Gastroesophageal sphincter (tissue), 3 donors: ENCODE results near the gene NAV2.

Experiments
- POLR2A ChIP-seq, 2 donors: fragments of 450-650 bp; IDR thresholded peaks; one replicate each; pipeline ENCODE4 v1.6.1; 2017; ENCODE audit warnings: antibody characterized with exemption in 2 of 2, mild to moderate bottlenecking in 2 of 2, moderate library complexity in 1 of 2
- TF ChIP-seq, protein P1 (sequence below), 4 experiments: fragments of 200-600 bp in 2 of 4; fragments of 450-650 bp in 2 of 4; sonication (generic) in 1 of 4; IDR thresholded peaks; one replicate each; pipeline ENCODE4 v1.5.1; 2017 to 2019; ENCODE audit warnings: antibody characterized with exemption in 4 of 4, mild to moderate bottlenecking in 2 of 4, moderate library complexity in 2 of 4

DNA sequence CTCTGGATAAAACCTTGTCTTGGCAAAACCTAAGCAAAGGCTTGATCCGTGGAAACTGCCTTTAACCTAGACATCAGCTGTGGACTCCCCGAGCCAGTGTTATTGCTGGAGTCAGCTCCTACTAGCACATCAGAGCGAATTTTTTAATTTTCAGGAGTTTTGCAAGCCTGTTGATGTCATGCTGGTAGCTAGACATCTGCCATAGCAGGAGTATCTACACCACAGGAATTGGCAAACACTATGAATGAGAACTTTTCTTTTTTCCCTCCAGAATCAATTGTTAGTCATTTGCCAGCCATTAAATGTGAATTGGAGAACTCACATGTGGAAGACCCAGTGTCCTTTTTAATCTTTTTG lies 201.2 kb downstream of the NAV2 start:
- TF ChIP-seq, protein P1, sequence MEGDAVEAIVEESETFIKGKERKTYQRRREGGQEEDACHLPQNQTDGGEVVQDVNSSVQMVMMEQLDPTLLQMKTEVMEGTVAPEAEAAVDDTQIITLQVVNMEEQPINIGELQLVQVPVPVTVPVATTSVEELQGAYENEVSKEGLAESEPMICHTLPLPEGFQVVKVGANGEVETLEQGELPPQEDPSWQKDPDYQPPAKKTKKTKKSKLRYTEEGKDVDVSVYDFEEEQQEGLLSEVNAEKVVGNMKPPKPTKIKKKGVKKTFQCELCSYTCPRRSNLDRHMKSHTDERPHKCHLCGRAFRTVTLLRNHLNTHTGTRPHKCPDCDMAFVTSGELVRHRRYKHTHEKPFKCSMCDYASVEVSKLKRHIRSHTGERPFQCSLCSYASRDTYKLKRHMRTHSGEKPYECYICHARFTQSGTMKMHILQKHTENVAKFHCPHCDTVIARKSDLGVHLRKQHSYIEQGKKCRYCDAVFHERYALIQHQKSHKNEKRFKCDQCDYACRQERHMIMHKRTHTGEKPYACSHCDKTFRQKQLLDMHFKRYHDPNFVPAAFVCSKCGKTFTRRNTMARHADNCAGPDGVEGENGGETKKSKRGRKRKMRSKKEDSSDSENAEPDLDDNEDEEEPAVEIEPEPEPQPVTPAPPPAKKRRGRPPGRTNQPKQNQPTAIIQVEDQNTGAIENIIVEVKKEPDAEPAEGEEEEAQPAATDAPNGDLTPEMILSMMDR (IDR thresholded peaks at IDR 0.05): no peak
- TF ChIP-seq POLR2A (IDR thresholded peaks at IDR 0.05): no peak
